Thymus (tissue), 11 donors: Measurements from ENCODE around the gene TGFBR2. TPM values are rescaled to one million over a fixed set of nuclear protein-coding genes. Genes with fewer than 3 reads are reported as not detected.

Source experiments
- DNase-seq, 9 donors: peaks; one replicate each; pipeline ENCODE4 v3.0.0-alpha.2; 2013; ENCODE audit warnings: low spot score in 9 of 9, low read depth in 6 of 9, missing footprints in 1 of 9
- H3K27ac ChIP-seq, 2 donors: one replicate each; pipeline ENCODE4 v1.5.1; 2013; ENCODE audit warnings: control low read depth in 1 of 2, low read depth in 1 of 2, low read length in 1 of 2, mild to moderate bottlenecking in 1 of 2, moderate library complexity in 1 of 2
- H3K27me3 ChIP-seq, 2 donors: one replicate each; pipeline ENCODE4 v1.5.1; 2013; ENCODE audit warnings: low read length in 1 of 2; ENCODE audit not compliant: control insufficient read depth in 2 of 2, insufficient read depth in 1 of 2
- H3K36me3 ChIP-seq, 2 donors: one replicate each; pipeline ENCODE4 v1.5.1; 2013; ENCODE audit warnings: low read length in 1 of 2, mild to moderate bottlenecking in 1 of 2, moderate library complexity in 1 of 2; ENCODE audit not compliant: control insufficient read depth in 2 of 2, insufficient read depth in 2 of 2
- H3K4me1 ChIP-seq, 2 donors: one replicate each; pipeline ENCODE4 v1.5.1; 2013; ENCODE audit warnings: low read length in 2 of 2; ENCODE audit not compliant: control insufficient read depth in 2 of 2, insufficient read depth in 2 of 2
- H3K4me3 ChIP-seq, 2 donors: one replicate each; pipeline ENCODE4 v1.5.1; 2013; ENCODE audit warnings: low read length in 2 of 2, control low read depth in 1 of 2, mild to moderate bottlenecking in 1 of 2
- H3K9me3 ChIP-seq, 2 donors: one replicate each; pipeline ENCODE4 v1.5.1; 2013; ENCODE audit warnings: low read length in 1 of 2, mild to moderate bottlenecking in 1 of 2; ENCODE audit not compliant: control insufficient read depth in 2 of 2, insufficient read depth in 1 of 2
- WGBS: extraction: QIAGEN DNeasy Blood & Tissue Kit; methylation state at CpG from one replicate; pipeline ENCODE4 v1.1.7; 2013; 5-methylcytosine and 5-hydroxymethylcytosine counted together
- polyA plus RNA-seq: library from polyadenylated mRNA; stranded (reverse); fragments of 200-250 nt; gene quantifications from one replicate; pipeline ENCODE4 v1.2.3, GENCODE V29; 2013
- total RNA-seq: library from RNA; stranded (reverse); fragments of 120-200 nt; gene quantifications from one replicate; pipeline ENCODE4 v1.2.4, GENCODE V29; 2013
- donor health status: healthy.

Gene TGFBR2
- total and polyA plus RNA-seq, 2 donors, result 41.0 to 51.3 TPM

DNA sequence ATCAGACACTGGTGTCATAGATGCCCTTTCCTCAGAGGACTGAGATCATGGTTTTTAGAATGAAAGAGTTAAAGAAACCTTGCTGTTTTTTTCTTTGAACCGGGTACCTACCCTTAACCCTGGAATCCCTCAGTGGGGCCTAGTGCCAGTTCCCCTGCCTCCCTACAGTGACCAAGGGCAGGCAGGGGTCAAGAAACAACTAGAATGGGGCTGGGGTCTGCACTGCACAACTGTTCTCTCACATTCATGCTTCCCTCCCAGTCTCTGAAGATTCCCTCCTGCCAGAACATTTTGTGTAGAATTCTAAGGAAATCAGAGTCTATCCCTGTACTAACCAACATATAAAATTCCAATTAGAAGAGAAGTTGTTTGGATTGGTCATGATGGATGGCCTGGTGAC lies 47.9 kb downstream of the TGFBR2 start:
- WGBS, result 86% methylated on average over 1 of the region's 1 CpG
- Histone ChIP-seq H3K9me3 (no peaks in the 10 kb centered on the region), H3K4me1 (peaks cover 32 to 52% of the 10 kb centered on the region in 2 donors), H3K27me3 (no peaks in the 10 kb centered on the region), H3K4me3 (no peak overlapping the region), H3K27ac (peak overlapping the region; percentile 81 to 89), H3K36me3 (peaks cover 28 to 70% of the 10 kb centered on the region in 2 donors)
- DNase-seq, result no peak

DNA sequence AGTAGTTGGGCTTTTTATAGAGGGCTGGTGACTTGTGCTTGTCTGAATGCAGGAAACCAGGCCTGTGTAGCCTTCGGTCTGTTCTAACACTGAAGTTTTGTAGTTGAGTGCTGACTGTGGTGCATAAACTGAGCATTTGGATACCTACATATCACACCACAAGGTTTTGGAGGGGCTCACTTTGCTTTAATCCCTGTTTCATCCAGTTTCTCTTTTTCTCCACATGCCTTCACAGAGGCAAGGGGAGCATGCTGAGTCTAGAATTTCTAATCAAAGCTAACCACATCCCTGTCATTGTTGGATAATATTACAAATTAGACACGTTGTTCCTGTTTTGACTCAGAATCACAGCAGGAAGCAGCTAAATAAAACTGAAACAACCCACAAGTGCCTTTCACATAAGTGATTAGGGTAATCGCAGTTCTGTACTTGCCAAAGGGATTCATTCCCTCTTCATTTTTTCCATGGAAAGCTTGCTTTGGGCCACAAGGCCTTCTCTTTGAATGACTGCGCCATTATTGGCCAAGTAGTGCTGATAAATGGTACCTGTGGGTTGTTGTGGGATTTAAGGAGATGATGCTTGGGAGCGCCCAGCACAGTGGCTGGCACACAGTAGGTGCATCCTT lies 48.9 kb downstream of the TGFBR2 start:
- Histone ChIP-seq H3K27ac (peak overlapping the region; percentile 81 to 89), H3K4me3 (no peak overlapping the region), H3K9me3 (no peaks in the 10 kb centered on the region), H3K36me3 (peaks cover 22 to 64% of the 10 kb centered on the region in 2 donors), H3K4me1 (peaks cover 40 to 61% of the 10 kb centered on the region in 2 donors), H3K27me3 (no peaks in the 10 kb centered on the region)
- peak in 1 of 9 donors; percentile 71 for DNase-seq
- WGBS, result 68% methylated on average over 5 of the region's 5 CpGs

DNA sequence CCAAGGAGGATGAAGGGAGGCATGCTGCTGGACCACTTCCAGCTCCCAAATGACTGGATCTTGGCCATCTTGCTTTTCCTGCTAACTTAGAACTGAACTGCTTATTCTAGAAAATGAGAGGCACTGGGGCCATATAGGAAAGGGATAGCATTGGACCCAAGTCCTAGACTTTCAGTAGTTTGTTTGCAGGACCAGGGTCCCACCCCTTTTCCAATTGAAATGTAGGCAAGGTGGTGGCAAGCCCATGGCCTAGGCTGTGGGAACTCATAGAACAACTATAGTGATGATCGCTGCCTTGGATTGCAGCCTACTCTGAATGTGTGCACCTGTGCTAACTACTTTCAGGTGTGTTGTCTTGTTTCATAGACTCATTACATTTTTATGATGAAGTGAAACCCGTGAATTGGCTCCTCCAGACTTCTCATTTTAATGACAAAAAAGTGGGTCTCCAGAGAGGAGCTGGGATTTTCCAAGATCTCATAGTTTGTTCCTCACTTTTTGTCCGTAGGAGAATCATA lies 50.3 kb downstream of the TGFBR2 start:
- WGBS, result 97% methylated on average over 3 of the region's 3 CpGs
- Histone ChIP-seq H3K4me1 (peaks cover 47 to 74% of the 10 kb centered on the region in 2 donors), H3K4me3 (no peak overlapping the region), H3K36me3 (peaks cover 23 to 61% of the 10 kb centered on the region in 2 donors), H3K9me3 (no peaks in the 10 kb centered on the region), H3K27me3 (no peaks in the 10 kb centered on the region), H3K27ac (peak overlapping the region; percentile 57 to 88)
- no peak for DNase-seq

DNA sequence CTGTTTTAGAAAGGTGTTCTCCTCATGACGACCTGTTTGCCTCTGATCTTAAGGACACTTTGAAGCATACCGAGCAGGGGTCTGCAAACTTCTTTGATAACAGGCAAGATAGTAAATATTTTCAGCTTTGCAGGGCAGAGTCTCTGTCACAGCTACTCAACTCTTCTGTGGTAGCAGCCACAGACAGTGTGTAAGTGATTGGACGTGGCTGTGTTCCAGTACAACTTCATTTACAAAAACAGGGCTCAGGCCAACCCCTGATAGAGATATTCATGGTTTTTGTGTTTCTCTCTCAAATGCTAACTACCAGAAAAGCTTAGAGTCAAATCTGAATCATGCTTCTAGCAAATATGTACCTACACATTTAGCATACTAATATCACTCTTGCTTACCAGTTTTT lies 51.5 kb downstream of the TGFBR2 start:
- H3K27me3 ChIP-seq, result no peaks in the 10 kb centered on the region
- peak in 1 of 9 donors; percentile 57 for DNase-seq
- H3K4me1 ChIP-seq, result peaks cover 47 to 74% of the 10 kb centered on the region in 2 donors
- peaks cover 17 to 62% of the 10 kb centered on the region in 2 donors for H3K36me3 ChIP-seq
- no peaks in the 10 kb centered on the region for H3K9me3 ChIP-seq
- peak overlapping the region; percentile 88 to 91 for H3K27ac ChIP-seq
- H3K4me3 ChIP-seq, result no peak overlapping the region
- 11% methylated on average over 3 of the region's 3 CpGs for WGBS

DNA sequence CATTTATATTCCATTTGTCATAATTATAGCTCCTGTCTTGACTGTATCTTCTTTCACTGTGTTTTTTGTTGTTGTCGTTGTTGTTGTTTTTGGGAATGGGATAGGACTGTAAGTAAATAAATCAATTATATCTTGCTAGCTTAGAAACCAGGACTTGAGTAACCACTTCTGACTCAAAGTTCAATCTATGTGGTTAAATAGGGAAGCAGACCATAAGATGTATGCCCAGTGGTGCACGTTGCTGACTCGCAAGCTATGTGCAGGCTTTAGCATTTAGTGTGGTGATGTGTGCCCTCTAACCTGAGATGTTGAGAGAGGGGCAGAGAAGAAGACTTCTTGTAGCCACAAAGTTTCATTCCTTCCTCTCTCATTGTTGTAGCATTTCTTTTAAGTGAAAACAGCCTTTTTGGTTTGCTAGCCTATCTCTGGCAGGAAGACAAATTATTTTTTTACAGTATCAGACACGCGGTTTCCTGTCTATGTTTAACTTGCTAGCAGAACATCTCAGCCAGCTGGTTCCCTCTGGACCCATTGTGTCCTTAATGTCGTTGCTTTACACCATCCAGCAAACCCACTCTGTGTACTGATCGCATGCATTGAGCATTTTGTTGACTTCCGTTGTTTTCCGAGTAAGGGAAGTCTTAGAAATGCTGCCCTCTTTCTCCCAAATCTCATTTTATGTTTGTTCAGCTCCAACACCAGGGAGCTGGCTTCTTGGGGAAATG lies 52.1 kb downstream of the TGFBR2 start:
- Histone ChIP-seq H3K9me3 (no peaks in the 10 kb centered on the region), H3K36me3 (peaks cover 17 to 60% of the 10 kb centered on the region in 2 donors), H3K27ac (peak overlapping the region; percentile 88 to 93), H3K27me3 (no peaks in the 10 kb centered on the region), H3K4me3 (peak overlapping the region in 1 of 2 donors; percentile 12), H3K4me1 (peaks cover 47 to 74% of the 10 kb centered on the region in 2 donors)
- peak in 5 of 9 donors; percentile 49 to 85 (median 67) for DNase-seq
- 6% methylated on average over 9 of the region's 9 CpGs for WGBS

DNA sequence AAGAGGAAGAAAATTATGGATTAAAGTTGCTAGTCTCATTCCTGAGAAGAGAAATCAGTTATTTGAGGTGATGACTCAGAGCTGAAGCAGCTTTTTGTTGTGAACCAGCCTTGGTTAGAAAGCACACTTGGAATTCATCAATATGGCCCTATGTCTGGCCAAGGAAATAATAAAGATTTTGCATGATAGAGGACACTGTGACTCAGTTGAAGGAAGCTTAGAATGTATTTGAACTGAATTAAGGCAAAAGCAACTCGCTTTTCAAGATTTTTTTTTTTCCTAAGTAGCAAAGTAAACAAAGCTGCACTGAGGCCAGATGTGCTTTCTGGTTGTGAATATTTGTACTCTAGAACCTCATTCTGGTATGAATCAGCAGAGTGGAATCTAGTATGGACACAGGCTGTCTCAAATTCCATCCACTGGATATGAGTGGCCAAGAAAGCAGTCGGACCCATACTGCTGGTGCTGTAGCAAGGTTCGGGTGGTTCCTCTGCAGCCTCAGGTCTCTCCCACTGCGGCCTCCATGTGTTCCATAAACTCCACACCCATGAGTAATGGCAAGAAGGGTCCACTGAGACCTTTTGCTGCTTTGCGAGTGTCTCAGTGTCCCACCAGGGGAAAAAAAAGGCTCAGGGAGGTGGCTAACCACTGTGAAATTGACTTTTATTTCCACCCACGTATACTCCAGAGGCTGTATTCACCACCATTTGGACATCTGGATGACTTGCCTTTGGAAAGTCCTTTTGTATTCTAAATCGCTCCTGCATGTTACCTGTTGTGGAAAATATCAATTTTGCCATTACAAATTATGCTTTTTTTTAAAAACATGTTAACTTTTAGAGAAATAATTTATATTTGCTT lies 53.1 kb downstream of the TGFBR2 start:
- Histone ChIP-seq H3K36me3 (peaks cover 17 to 51% of the 10 kb centered on the region in 2 donors), H3K9me3 (no peaks in the 10 kb centered on the region), H3K4me1 (peaks cover 44 to 73% of the 10 kb centered on the region in 2 donors), H3K4me3 (no peak overlapping the region), H3K27ac (peak overlapping the region; percentile 88 to 93), H3K27me3 (no peaks in the 10 kb centered on the region)
- 91% methylated on average over 7 of the region's 7 CpGs for WGBS
- no peak for DNase-seq

DNA sequence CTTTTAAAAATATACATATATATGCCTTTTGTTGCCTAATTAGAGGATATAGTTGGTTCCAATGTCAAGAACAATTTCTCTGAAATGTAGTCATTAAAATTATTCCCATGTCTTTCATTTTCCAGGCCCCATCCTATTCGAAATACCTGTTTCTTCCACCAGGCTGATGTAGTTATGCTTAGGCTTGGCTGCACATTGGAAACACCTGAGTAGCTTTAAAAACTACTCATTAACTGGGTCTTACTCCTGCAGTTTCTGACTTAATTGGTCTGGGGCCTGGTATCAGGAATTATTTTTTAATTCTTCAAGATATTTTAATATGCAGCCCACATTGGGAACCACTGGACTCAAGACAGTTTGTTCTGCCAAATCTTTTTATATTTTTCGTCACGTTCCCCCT lies 53.7 kb downstream of the TGFBR2 start:
- Histone ChIP-seq H3K4me1 (peaks cover 44 to 73% of the 10 kb centered on the region in 2 donors), H3K36me3 (peaks cover 12 to 45% of the 10 kb centered on the region in 2 donors), H3K27me3 (no peaks in the 10 kb centered on the region), H3K9me3 (no peaks in the 10 kb centered on the region), H3K27ac (no peak overlapping the region), H3K4me3 (no peak overlapping the region)
- DNase-seq, result no peak
- 94% methylated on average over 3 of the region's 3 CpGs for WGBS

DNA sequence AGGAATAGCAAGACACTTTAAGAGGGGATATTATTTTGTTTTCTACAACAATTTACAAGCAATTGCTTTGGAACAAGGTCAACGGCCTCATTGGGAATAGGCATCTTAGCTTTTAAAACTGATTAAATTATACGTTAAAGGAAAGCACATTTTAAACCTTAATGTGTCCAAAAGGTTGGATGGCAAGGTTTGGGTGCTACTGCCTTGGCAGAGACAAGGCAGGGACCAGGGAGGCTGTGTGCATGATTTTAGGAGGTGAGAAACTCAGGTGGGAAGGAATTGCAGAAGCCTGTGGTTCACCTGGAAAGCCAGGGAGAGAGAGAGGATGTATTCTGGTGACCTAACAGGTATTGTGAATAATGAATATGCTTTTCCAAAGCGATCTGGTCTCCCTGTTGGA lies 54.3 kb downstream of the TGFBR2 start:
- Histone ChIP-seq H3K36me3 (peaks cover 7 to 44% of the 10 kb centered on the region in 2 donors), H3K27ac (peak overlapping the region in 1 of 2 donors; percentile 64), H3K4me3 (no peak overlapping the region)

More for the DNA sequence above, 54.3 kb downstream of the TGFBR2 start:
- Histone ChIP-seq H3K4me1 (peaks cover 43 to 72% of the 10 kb centered on the region in 2 donors), H3K27me3 (no peaks in the 10 kb centered on the region), H3K9me3 (no peaks in the 10 kb centered on the region)
- no peak for DNase-seq
- WGBS, result 97% methylated on average over 3 of the region's 3 CpGs
